ENCODE measurements around the gene AP5Z1. TPM values are rescaled to one million over a fixed set of nuclear protein-coding genes. Genes with fewer than 3 reads are reported as not detected.

The AP5Z1 gene
- total RNA-seq, 1 donor from 2014 or later, result 13.4 TPM

GRCh38 chr7:4783292-4783652 is 7.8 kb downstream of the AP5Z1 start:
- no peak for DNase-seq
- H3K27me3 ChIP-seq (ENCODE audit: low read depth), result no peaks in the 10 kb centered on the region
- H3K36me3 ChIP-seq, result peaks cover 73% of the 10 kb centered on the region
- H3K4me3 ChIP-seq, result no peak overlapping the region
- H3K4me1 ChIP-seq, result peaks cover 7% of the 10 kb centered on the region
- H3K27ac ChIP-seq (replicated peaks), result no peak overlapping the region
- no peak for TF ChIP-seq CTCF (IDR thresholded peaks at IDR 0.05; ENCODE audit: borderline replicate concordance)
- no peaks in the 10 kb centered on the region for H3K9me3 ChIP-seq (replicated peaks)
- intact Hi-C loops (cut with micrococcal nuclease), result no loop called here

DNA sequence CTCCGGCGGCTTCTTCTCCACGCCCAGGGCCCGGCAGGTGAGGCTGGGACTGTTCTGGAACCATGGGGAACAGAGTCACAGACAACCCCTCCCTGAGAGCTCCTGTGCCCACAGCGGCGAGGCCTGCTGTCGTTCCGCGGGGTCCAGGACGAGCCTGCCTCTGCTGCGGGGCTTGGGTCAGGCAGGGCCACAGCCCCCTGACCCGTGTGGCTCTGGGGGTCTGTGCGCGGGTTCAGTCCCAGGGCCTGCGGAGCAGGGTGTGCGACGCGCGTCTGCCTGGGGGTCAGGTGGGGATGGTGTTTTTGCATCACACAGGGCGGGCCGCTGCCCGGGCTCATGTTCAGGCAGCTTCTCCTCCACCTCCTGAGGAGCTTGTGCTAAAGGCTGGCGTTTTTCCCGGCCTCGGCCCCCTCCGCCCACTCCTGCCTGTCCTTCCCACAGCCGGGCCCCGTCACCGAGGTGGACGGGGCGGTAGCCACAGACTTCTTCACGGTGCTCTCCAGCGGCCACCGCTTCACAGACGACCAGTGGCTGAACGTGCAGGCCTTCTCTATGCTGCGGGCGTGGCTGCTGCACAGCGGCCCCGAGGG is 8.4 kb downstream of the AP5Z1 start:
- Histone ChIP-seq H3K9me3 (replicated peaks) (no peaks in the 10 kb centered on the region), H3K27me3 (ENCODE audit: low read depth) (no peaks in the 10 kb centered on the region), H3K36me3 (peaks cover 78% of the 10 kb centered on the region), H3K27ac (replicated peaks) (no peak overlapping the region), H3K4me3 (no peak overlapping the region), H3K4me1 (peaks cover 5% of the 10 kb centered on the region)
- intact Hi-C loops (cut with micrococcal nuclease), result no loop called here
- TF ChIP-seq CTCF (IDR thresholded peaks at IDR 0.05; ENCODE audit: borderline replicate concordance), result no peak
- DNase-seq, result no peak

DNA sequence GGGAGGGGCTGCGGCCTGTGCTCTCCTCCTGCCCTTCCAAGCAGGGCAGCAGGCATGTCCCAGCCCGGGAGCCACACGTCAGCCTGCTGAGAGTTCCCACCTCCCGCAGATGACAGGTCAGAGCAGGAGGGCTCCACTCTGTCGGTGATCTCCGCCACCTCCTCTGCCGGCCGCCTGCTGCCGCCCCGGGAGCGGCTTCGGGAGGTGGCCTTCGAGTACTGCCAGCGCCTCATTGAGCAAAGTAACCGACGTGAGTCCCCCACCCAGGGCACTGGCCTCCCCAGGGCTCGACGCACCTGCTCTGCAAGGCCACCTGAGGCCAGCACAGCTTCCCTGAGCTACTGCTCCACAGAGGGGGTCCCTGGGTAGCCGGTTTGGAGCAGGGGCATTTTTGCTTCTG is 9.4 kb downstream of the AP5Z1 start:
- Histone ChIP-seq H3K4me3 (no peak overlapping the region), H3K27me3 (ENCODE audit: low read depth) (no peaks in the 10 kb centered on the region), H3K36me3 (peaks cover 87% of the 10 kb centered on the region), H3K27ac (replicated peaks) (peak overlapping the region; percentile 30), H3K9me3 (replicated peaks) (no peaks in the 10 kb centered on the region), H3K4me1 (peaks cover 5% of the 10 kb centered on the region)
- intact Hi-C loops (cut with micrococcal nuclease), result no loop called here
- DNase-seq, result peak; percentile 62
- TF ChIP-seq CTCF (IDR thresholded peaks at IDR 0.05; ENCODE audit: borderline replicate concordance), result no peak

DNA sequence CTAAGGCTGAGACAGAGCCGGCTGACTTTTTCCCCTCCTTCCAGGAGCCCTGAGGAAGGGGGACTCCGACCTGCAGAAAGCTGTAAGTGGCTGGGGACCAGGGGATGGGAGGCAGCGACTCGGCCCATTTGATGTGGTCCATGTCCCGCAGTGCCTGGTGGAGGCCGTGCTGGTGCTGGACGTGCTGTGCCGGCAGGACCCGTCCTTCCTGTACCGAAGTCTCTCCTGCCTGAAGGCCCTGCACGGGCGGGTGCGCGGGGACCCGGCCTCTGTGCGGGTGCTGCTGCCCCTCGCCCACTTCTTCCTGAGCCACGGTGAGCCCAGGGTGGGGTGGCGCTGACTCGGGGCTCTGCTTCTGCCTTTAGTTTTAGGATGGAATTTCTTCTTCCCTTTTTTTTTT is 9.9 kb downstream of the AP5Z1 start:
- H3K27ac ChIP-seq (replicated peaks), result no peak overlapping the region
- H3K9me3 ChIP-seq (replicated peaks), result no peaks in the 10 kb centered on the region
- intact Hi-C loops (cut with micrococcal nuclease), result no loop called here
- no peak overlapping the region for H3K4me3 ChIP-seq
- no peaks in the 10 kb centered on the region for H3K27me3 ChIP-seq (ENCODE audit: low read depth)
- no peak for DNase-seq
- peaks cover 5% of the 10 kb centered on the region for H3K4me1 ChIP-seq
- H3K36me3 ChIP-seq, result peaks cover 91% of the 10 kb centered on the region
- TF ChIP-seq CTCF (IDR thresholded peaks at IDR 0.05; ENCODE audit: borderline replicate concordance), result no peak

GRCh38 chr7:4786015-4786414 is 10.6 kb downstream of the AP5Z1 start:
- intact Hi-C loops (cut with micrococcal nuclease), result no loop called here
- H3K27me3 ChIP-seq (ENCODE audit: low read depth), result no peaks in the 10 kb centered on the region
- TF ChIP-seq CTCF (IDR thresholded peaks at IDR 0.05; ENCODE audit: borderline replicate concordance), result no peak
- H3K4me3 ChIP-seq, result no peak overlapping the region
- peaks cover 5% of the 10 kb centered on the region for H3K4me1 ChIP-seq
- no peak overlapping the region for H3K27ac ChIP-seq (replicated peaks)
- no peak for DNase-seq
- H3K36me3 ChIP-seq, result peaks cover 92% of the 10 kb centered on the region
- H3K9me3 ChIP-seq (replicated peaks), result no peaks in the 10 kb centered on the region

Data from left ventricle myocardium inferior (tissue), 1 donor.